MM.1S (cell line): ENCODE measurements around the gene RND3.

Experiments used
- CTCF ChIP-seq: fragments of 300-600 bp; sonication (generic); IDR thresholded peaks from 2 replicates; pipeline ENCODE4 v1.5.1; 2016; ENCODE audit warnings: antibody characterized with exemption, low read length, mixed read lengths
- EZH2phosphoT487 ChIP-seq: fragments of 300-600 bp; sonication (generic); IDR thresholded peaks from 2 replicates; pipeline ENCODE4 v1.6.1; 2018; ENCODE audit warnings: antibody characterized with exemption, low read length

DNA sequence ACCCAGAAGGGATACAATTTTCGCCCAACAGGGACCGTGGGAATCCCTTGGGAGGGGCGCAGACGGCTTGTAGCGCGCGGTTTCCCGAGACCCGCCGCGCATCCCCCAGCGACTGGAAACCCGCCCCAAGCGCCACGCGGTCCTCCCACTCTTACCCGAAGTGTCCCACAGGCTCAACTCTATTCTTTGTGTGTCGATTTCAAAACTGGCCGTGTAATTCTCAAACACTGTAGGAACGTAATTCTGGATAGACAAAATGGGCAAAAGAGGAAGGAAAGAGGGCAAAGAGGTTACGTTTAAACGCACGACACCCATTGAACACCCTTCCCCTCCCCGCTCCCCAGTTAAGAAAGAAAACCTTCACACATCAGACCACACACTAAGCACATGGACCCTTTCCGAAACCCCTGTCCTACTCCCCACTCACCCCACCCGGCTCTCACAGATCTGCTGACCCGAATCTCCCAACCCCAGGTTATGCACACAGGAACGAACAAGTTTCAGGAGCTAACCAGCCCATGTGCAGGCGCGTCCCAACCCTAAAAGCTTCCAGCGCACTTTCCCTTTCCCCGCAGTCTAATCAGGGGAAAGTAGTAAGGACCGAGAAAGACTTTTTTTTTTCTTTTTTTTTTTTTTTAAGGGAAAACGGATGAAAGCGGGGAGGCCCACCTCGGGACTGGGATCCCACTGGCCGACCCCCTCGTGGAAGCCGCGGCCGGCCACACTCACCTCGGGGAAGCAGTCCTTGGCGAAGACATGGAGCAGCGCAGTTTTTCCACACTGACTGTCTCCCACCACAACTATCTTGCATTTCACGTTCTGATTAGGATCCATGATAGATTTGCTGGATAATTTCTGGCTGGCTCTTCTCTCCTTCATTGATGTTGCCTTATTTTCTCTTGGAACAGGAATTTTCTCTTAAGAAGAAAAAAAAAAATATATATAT is 655 bp downstream of the RND3 start:
- TF ChIP-seq CTCF = no peak
- TF ChIP-seq EZH2phosphoT487 = no peak
